CD4-positive, alpha-beta T cell (primary cell): Measurements from ENCODE around the gene TBC1D24. TPM values are rescaled to one million over a fixed set of nuclear protein-coding genes. Genes with fewer than 3 reads are reported as not detected.
A peak's percentile ranks its signal among the peaks of the same experiment; 100 is the strongest.

ENCODE experiments used
- ATAC-seq: fragments of 200-7000 bp; cut with Tn5 transposase; one replicate; pipeline ENCODE4 v1.10.0; 2022; ENCODE audit warnings: mild to moderate bottlenecking; ENCODE audit not compliant: poor library complexity
- CTCF ChIA-PET: fragments of 350-600 bp; sonication (Branson Sonifier 250); formaldehyde crosslinking; loops from one replicate; lab custom pipeline; 2021; ENCODE audit warnings: antibody characterized with exemption, inconsistent platforms; lab: Charles Lee
- POLR2A ChIA-PET: fragments of 350-600 bp; sonication (Branson Sonifier 250); formaldehyde crosslinking; loops from one replicate; lab custom pipeline; 2021; ENCODE audit warnings: antibody characterized with exemption, inconsistent platforms; lab: Charles Lee
- DNase-seq, 14 experiments: peaks; one replicate each; pipeline ENCODE4 v3.0.0-alpha.2; 2013 to 2020; ENCODE audit warnings: mixed read lengths in 2 of 14
- H3K27ac ChIP-seq, 2 donors: one replicate each; pipeline versions ENCODE4 v1.5.1 to v1.7.0; 2013; ENCODE audit warnings: low read length in 2 of 2, low read depth in 1 of 2, mild to moderate bottlenecking in 1 of 2
- H3K27me3 ChIP-seq, 2 experiments: 1 replicate in 1 of 2; 2 replicates in 1 of 2; pipeline versions ENCODE4 v1.6.1 to v1.7.0; 2013; ENCODE audit warnings: low read length in 2 of 2, control low read depth in 1 of 2, mild to moderate bottlenecking in 1 of 2, moderate library complexity in 1 of 2; ENCODE audit not compliant: insufficient read depth in 2 of 2, control insufficient read depth in 1 of 2
- H3K36me3 ChIP-seq: one replicate; pipeline ENCODE4 v1.6.1; 2013; ENCODE audit warnings: low read length, control low read depth; ENCODE audit not compliant: insufficient read depth
- H3K4me1 ChIP-seq: one replicate; pipeline ENCODE4 v1.6.1; 2013; ENCODE audit warnings: low read length, control low read depth; ENCODE audit not compliant: insufficient read depth
- H3K4me3 ChIP-seq: one replicate; pipeline ENCODE4 v1.5.1; 2013; ENCODE audit warnings: mild to moderate bottlenecking, low read length, moderate library complexity
- H3K9me3 ChIP-seq, 2 experiments: 1 replicate in 1 of 2; 2 replicates in 1 of 2; pipeline versions ENCODE4 v1.6.1 to v1.7.0; 2013; ENCODE audit warnings: low read length in 2 of 2, mild to moderate bottlenecking in 2 of 2, control low read depth in 1 of 2, moderate library complexity in 1 of 2; ENCODE audit not compliant: control insufficient read depth in 1 of 2, insufficient read depth in 1 of 2
- H3K27ac Mint-ChIP-seq: one replicate; pipeline ENCODE4 v1.8.0; 2020; ENCODE audit warnings: mixed read lengths
- H3K27me3 Mint-ChIP-seq: one replicate; pipeline ENCODE4 v1.8.0; 2021; ENCODE audit warnings: mixed read lengths
- H3K36me3 Mint-ChIP-seq: one replicate; pipeline ENCODE4 v1.8.0; 2021; ENCODE audit warnings: low read depth, mixed read lengths
- H3K4me1 Mint-ChIP-seq: one replicate; pipeline ENCODE4 v1.8.0; 2021; ENCODE audit warnings: low read depth, mixed read lengths
- H3K4me3 Mint-ChIP-seq: one replicate; pipeline ENCODE4 v1.8.0; 2020; ENCODE audit warnings: mild to moderate bottlenecking, mixed read lengths
- H3K9me3 Mint-ChIP-seq: one replicate; pipeline ENCODE4 v1.8.0; 2020; ENCODE audit warnings: mixed read lengths
- CTCF ChIP-seq: fragments of 200-600 bp; IDR thresholded peaks from one replicate; pipeline ENCODE4 v1.8.0; 2022; ENCODE audit warnings: antibody characterized with exemption, mild to moderate bottlenecking
- intact Hi-C, 2 experiments: fragments of 100-400 bp; cut with DNase I in 1 of 2; cut with micrococcal nuclease in 1 of 2; formaldehyde crosslinking; loops; one replicate each; pipeline versions ENCODE4 v1.15.1 to v1.9.0; 2023 to 2025; cut with DNase I, micrococcal nuclease
- total RNA-seq, 174 experiments: library from RNA in 2 of 174; stranded (reverse) in 2 of 174; gene quantifications; one replicate each; pipeline ENCODE4 v1.2.3 and lab custom pipeline; 2021 to 2026

The TBC1D24 gene
- total RNA-seq, 2 experiments from 2014 or later: 1.2 to 2.1 TPM

- ATAC-seq (no peak), DNase-seq (peak in 1 of 14 experiments; percentile 54)
- Mint-ChIP-seq H3K36me3 (peaks cover 30% of the 10 kb centered on the region), H3K27me3 (no peaks in the 10 kb centered on the region), H3K4me3 (peak overlapping the region; percentile 94), H3K4me1 (peaks cover 36% of the 10 kb centered on the region), H3K9me3 (no peaks in the 10 kb centered on the region), H3K27ac (peak overlapping the region; percentile 100)
- TF ChIP-seq CTCF: no peak
- ChIA-PET POLR2A (no interaction called here), CTCF (interaction anchor here (1.1 kb wide), 1 partner anchor 10 kb away, joined by 4 read pairs; no protein-coding TSS in a partner anchor)
- no peaks in the 10 kb centered on the region for H3K27me3 ChIP-seq
- no peak overlapping the region for H3K4me3 ChIP-seq
- intact Hi-C loops: no loop called here
- no peaks in the 10 kb centered on the region for H3K9me3 ChIP-seq
- no peak overlapping the region for H3K27ac ChIP-seq
- peaks cover 32% of the 10 kb centered on the region for H3K4me1 ChIP-seq
- peaks cover 1% of the 10 kb centered on the region for H3K36me3 ChIP-seq
These were observed 36.3 kb downstream of the TBC1D24 start for GRCh38 chr16:2511128-2511800.

- no peak overlapping the region for H3K27ac ChIP-seq
- DNase-seq (peak in 1 of 14 experiments; percentile 33), ATAC-seq (no peak)
- CTCF ChIA-PET: interaction anchor here (1.1 kb wide), 1 partner anchor 11 kb away, joined by 4 read pairs; no protein-coding TSS in a partner anchor
- H3K27ac Mint-ChIP-seq: peak overlapping the region; percentile 100
- H3K36me3 Mint-ChIP-seq: peaks cover 39% of the 10 kb centered on the region
- peaks cover 45% of the 10 kb centered on the region for H3K4me1 Mint-ChIP-seq
- TF ChIP-seq CTCF: no peak
- POLR2A ChIA-PET: interaction anchor here (4.4 kb wide), 1 partner anchor 20 kb away, joined by 66 read pairs; the partner anchor contains the start of gene CEMP1
- H3K36me3 ChIP-seq: peaks cover 3% of the 10 kb centered on the region
- peaks cover 41% of the 10 kb centered on the region for H3K4me1 ChIP-seq
- no peaks in the 10 kb centered on the region for H3K9me3 Mint-ChIP-seq
- H3K9me3 ChIP-seq: no peaks in the 10 kb centered on the region
- intact Hi-C loops: no loop called here
- H3K4me3 Mint-ChIP-seq: peak overlapping the region; percentile 94
- no peak overlapping the region for H3K4me3 ChIP-seq
- no peaks in the 10 kb centered on the region for H3K27me3 Mint-ChIP-seq
- H3K27me3 ChIP-seq: no peaks in the 10 kb centered on the region
These were observed 37.2 kb downstream of the TBC1D24 start for GRCh38 chr16:2511996-2512734.

GRCh38 chr16:2512735-2513404, 37.9 kb downstream of the TBC1D24 start:
- Mint-ChIP-seq H3K27ac (peak overlapping the region; percentile 100), H3K9me3 (no peaks in the 10 kb centered on the region), H3K27me3 (no peaks in the 10 kb centered on the region), H3K4me1 (peaks cover 52% of the 10 kb centered on the region), H3K36me3 (peaks cover 46% of the 10 kb centered on the region), H3K4me3 (peak overlapping the region; percentile 94)
- peak in 5 of 14 experiments; percentile 23 to 70 (median 44) for DNase-seq
- CTCF ChIA-PET: interaction anchor here (1.0 kb wide), 1 partner anchor 173 kb away, joined by 3 read pairs; the partner anchor contains the start of gene ABCA3
- no peak for TF ChIP-seq CTCF
- Histone ChIP-seq H3K4me3 (peak overlapping the region; percentile 46), H3K27ac (peak overlapping the region; percentile 77 to 96), H3K9me3 (no peaks in the 10 kb centered on the region), H3K27me3 (no peaks in the 10 kb centered on the region), H3K36me3 (peaks cover 3% of the 10 kb centered on the region), H3K4me1 (peaks cover 45% of the 10 kb centered on the region)
- intact Hi-C loops: no loop called here
- peak; percentile 6 for ATAC-seq
- POLR2A ChIA-PET: interaction anchor here (0.6 to 4.4 kb wide), 9 partner anchors 12 to 730 kb away, joined by 3 to 66 read pairs (median 7); partner anchors contain the start of genes CEMP1, NUBP2, PDPK1 and RPS2
